ENCODE results near the gene KRTAP12-2.
"Not testable (repeated sequence)": the region's sequence is repeated elsewhere in the genome, so short reads cannot be mapped to it uniquely, and the experiment has no call there.

The KRTAP12-2 gene

DNA sequence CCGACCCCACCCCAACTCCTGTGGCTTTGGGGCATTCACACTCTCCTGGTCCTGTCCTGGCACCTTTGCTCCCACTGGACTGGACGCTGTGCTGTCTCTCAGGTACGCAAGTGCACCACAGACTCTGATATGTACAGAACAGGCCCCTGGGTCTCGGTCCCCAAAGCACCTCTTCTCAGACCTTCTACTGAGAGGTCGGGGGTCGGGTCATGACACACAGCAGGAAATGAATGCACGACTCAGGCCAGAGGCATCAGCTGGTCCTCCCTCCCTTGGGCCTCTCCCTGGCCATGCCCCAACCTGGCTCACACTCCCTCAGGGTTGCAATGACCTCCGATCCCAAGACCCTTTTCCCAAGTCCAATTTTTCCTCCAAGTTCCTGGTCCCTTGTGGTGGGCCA lies 28.5 kb upstream of the KRTAP12-2 start:
- H3K4me3 ChIP-seq (ENCODE audit: low read length) = no peak overlapping the region
- no peak for DNase-seq (ENCODE audit: low read depth)
- TF ChIP-seq, protein P1, sequence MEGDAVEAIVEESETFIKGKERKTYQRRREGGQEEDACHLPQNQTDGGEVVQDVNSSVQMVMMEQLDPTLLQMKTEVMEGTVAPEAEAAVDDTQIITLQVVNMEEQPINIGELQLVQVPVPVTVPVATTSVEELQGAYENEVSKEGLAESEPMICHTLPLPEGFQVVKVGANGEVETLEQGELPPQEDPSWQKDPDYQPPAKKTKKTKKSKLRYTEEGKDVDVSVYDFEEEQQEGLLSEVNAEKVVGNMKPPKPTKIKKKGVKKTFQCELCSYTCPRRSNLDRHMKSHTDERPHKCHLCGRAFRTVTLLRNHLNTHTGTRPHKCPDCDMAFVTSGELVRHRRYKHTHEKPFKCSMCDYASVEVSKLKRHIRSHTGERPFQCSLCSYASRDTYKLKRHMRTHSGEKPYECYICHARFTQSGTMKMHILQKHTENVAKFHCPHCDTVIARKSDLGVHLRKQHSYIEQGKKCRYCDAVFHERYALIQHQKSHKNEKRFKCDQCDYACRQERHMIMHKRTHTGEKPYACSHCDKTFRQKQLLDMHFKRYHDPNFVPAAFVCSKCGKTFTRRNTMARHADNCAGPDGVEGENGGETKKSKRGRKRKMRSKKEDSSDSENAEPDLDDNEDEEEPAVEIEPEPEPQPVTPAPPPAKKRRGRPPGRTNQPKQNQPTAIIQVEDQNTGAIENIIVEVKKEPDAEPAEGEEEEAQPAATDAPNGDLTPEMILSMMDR (conservative IDR thresholded peaks at IDR 0.05; ENCODE audit: low read depth, low read length) = no peak

DNA sequence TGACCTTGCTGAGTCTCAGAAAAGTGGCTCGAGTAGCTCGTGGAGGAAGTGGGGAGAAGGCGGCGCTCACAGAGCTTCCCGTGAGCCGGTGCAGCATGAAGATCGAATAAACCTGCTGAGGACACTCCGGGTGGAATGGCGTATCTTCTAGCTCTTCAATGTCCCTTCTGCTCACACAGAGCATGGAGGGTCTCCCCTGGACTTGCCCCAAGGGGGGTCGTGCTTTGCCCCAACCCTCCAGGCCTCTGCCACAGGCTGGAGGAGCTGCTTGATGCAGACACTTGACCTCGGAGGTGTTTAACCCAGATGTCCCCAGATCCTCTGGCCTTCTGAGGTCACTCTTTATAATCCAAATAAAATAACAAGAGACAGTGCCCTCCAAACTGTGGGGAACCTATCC lies 28.0 kb upstream of the KRTAP12-2 start:
- TF ChIP-seq, protein P1 (conservative IDR thresholded peaks at IDR 0.05; ENCODE audit: low read depth, low read length) = no peak
- H3K4me3 ChIP-seq (ENCODE audit: low read length) = no peak overlapping the region

DNA sequence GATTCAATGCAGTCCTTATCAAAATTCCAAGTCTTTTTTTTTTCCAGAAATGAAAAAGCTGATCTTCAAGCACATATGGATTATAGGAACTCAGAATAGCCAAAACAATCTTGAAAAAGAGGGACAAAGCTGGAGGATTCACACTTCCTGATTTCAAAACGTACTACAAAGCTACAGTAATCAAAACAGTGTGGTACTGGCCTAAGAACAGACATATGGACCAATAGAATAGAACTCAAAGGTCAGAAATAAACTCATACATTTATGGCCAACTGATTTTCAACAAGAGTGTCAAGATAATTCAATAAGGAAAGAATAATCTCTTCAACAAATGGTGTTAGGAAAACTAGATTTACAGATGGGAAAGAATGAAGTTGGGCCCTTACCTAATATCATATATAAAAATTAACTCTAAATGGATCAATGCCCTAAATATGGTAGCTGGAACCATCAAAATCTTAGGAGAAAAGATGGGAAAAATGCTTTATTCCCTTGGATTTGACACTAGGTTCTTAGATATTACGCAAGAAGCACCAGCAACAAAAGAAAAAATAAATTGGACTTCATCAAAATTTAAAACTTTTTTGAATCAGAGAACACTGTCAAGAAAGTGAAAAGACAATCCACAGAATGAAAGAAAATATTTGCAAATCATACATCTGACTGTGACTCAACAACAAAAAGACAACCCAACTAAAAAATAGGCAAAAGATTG lies 26.2 kb upstream of the KRTAP12-2 start:
- H3K4me3 ChIP-seq (ENCODE audit: low read length) = no peak overlapping the region
- TF ChIP-seq, protein P1 (conservative IDR thresholded peaks at IDR 0.05; ENCODE audit: low read depth, low read length) = no peak
- DNase-seq (ENCODE audit: low read depth) = no peak

More for the DNA sequence above, 28.0 kb upstream of the KRTAP12-2 start:
- DNase-seq (ENCODE audit: low read depth) = no peak

DNA sequence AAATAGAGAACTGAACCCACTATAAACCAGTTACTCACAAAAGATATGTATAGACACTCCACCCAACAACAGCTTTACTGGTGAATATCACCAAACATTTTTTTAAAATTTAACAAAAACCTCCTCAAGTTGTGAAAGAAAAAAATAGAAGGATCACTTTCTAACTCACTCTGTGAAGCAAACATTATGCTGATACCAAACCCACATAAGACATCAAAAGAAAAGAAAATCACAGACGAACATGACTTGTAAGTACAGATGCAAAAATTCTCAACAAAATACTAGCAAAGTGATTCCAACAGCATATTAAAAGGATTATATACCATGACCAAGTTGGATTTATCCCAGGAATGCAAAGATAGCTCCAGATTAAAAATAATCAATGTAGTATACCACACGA lies 25.0 kb upstream of the KRTAP12-2 start:
- no peak for DNase-seq (ENCODE audit: low read depth)
- TF ChIP-seq, protein P1 (conservative IDR thresholded peaks at IDR 0.05; ENCODE audit: low read depth, low read length) = no peak
- no peak overlapping the region for H3K4me3 ChIP-seq (ENCODE audit: low read length)

DNA sequence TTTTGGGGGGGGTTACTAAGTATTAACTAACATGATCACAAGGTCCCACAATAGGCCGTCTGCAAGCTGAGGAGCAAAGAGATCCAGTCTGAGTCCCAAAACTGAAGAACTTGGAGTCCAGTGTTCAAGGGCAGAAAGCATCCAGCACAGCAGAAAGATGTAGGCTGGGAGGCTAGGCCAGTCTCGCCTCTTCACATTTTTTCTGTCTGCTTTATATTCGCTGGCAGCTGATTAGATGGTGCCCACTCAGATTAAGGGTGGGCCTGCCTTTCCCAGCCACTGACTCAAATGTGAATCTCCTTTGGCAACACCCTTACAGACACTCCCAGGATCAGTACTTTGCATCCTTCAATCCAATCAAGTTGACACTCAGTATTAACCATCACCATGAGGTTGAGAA lies 23.0 kb upstream of the KRTAP12-2 start:
- not testable (repeated sequence) for DNase-seq (ENCODE audit: low read depth); H3K4me3 ChIP-seq (ENCODE audit: low read length)

DNA sequence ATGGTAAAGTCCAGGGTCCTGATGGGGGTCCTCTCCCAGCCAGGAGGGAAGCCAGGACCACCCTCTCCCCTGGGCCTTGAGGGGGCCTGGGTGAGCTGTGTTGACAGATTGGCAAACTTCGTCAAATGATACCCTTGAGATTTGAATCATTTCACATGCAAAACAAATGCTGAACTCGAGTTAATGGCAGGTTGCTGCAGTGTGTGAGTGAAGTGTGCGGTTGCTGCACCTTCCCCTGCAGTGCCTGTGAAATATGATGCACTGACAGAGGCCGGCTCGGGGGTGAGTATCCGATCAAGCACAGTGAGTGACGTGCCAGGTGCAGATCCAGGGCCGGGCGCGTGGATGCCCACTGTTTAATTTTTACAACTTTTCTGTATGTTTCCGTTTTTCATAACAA lies 20.9 kb upstream of the KRTAP12-2 start:
- H3K4me3 ChIP-seq (ENCODE audit: low read length) = no peak overlapping the region

DNA sequence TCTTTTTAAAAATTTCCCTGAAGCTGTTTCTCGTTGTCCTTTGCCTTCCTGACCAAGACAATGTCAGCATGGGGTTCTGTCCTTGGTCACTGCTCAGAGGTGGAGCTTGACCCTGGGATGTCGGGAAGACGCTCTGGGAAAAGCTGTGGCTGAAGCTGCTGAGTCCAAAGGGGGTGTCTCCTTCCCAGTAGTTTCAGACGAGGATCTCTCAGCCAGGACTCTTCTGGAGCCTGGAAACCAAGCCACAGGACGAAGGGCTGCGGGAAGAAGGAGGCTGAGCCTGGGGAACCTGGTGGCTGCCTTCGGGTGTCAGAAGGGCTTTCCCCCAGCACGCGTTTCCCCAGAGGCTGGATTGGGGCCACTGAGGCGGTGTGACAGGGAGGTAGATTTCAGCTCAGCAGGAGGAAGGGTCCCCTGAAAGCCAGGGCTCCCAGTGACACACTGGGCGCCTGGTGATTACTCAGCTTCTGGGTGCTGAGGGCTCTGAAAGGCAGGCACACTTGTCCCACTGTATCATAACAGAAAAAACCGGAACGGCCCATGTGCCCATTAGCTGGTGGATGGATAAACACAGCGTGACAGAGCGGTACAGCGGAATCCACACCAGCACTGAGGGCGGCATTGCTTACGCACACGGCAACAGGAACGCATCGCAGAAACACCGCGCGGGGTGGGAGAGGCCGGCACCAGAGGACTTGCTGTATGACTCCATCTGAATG lies 20.3 kb upstream of the KRTAP12-2 start:
- no peak overlapping the region for H3K4me3 ChIP-seq (ENCODE audit: low read length)
- DNase-seq (ENCODE audit: low read depth) = no peak
- TF ChIP-seq, protein P1 (conservative IDR thresholded peaks at IDR 0.05; ENCODE audit: low read depth, low read length) = no peak

More for the DNA sequence above, 20.9 kb upstream of the KRTAP12-2 start:
- DNase-seq (ENCODE audit: low read depth) = no peak
- TF ChIP-seq, protein P1 (conservative IDR thresholded peaks at IDR 0.05; ENCODE audit: low read depth, low read length) = no peak
